GM18951 (cell line): Measurements from ENCODE around the gene BIRC5.

ENCODE experiments used
- POLR2A ChIP-seq: IDR thresholded peaks from 4 replicates; pipeline ENCODE4 v1.6.1; 2011; ENCODE audit warnings: mild to moderate bottlenecking; ENCODE audit not compliant: insufficient read length, insufficient read depth; ENCODE audit errors: extremely low read depth
- in situ Hi-C: fragments of 300-500 bp; cut with MboI; formaldehyde crosslinking; loops from one replicate; pipeline ENCODE4 v1.12.0; 2022; ENCODE audit warnings: low sequenced_read_pairs, mixed read lengths, inconsistent platforms; ENCODE audit not compliant: unreplicated experiment

The BIRC5 gene

DNA sequence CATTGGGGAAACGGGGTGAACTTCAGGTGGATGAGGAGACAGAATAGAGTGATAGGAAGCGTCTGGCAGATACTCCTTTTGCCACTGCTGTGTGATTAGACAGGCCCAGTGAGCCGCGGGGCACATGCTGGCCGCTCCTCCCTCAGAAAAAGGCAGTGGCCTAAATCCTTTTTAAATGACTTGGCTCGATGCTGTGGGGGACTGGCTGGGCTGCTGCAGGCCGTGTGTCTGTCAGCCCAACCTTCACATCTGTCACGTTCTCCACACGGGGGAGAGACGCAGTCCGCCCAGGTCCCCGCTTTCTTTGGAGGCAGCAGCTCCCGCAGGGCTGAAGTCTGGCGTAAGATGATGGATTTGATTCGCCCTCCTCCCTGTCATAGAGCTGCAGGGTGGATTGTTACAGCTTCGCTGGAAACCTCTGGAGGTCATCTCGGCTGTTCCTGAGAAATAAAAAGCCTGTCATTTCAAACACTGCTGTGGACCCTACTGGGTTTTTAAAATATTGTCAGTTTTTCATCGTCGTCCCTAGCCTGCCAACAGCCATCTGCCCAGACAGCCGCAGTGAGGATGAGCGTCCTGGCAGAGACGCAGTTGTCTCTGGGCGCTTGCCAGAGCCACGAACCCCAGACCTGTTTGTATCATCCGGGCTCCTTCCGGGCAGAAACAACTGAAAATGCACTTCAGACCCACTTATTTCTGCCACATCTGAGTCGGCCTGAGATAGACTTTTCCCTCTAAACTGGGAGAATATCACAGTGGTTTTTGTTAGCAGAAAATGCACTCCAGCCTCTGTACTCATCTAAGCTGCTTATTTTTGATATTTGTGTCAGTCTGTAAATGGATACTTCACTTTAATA lies 10.4 kb downstream of the BIRC5 start:
- no peak for TF ChIP-seq POLR2A
- in situ Hi-C loops, result no loop called here

DNA sequence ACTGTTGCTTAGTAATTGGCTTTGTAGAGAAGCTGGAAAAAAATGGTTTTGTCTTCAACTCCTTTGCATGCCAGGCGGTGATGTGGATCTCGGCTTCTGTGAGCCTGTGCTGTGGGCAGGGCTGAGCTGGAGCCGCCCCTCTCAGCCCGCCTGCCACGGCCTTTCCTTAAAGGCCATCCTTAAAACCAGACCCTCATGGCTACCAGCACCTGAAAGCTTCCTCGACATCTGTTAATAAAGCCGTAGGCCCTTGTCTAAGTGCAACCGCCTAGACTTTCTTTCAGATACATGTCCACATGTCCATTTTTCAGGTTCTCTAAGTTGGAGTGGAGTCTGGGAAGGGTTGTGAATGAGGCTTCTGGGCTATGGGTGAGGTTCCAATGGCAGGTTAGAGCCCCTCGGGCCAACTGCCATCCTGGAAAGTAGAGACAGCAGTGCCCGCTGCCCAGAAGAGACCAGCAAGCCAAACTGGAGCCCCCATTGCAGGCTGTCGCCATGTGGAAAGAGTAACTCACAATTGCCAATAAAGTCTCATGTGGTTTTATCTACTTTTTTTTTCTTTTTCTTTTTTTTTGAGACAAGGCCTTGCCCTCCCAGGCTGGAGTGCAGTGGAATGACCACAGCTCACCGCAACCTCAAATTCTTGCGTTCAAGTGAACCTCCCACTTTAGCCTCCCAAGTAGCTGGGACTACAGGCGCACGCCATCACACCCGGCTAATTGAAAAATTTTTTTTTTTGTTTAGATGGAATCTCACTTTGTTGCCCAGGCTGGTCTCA lies 11.2 kb downstream of the BIRC5 start:
- no peak for TF ChIP-seq POLR2A
- in situ Hi-C loops, result no loop called here

- in situ Hi-C loops, result no loop called here
- no peak for TF ChIP-seq POLR2A
Measured at GRCh38 chr17:78226055-78226758, 12.2 kb downstream of the BIRC5 start.

- in situ Hi-C loops, result no loop called here
Measured at GRCh38 chr17:78226759-78227454, 12.9 kb downstream of the BIRC5 start.

GRCh38 chr17:78227455-78227916 lies 13.4 kb downstream of the BIRC5 start:
- no peak for TF ChIP-seq POLR2A
- in situ Hi-C loops, result no loop called here

More at GRCh38 chr17:78226759-78227454, 12.9 kb downstream of the BIRC5 start:
- TF ChIP-seq POLR2A, result no peak

DNA sequence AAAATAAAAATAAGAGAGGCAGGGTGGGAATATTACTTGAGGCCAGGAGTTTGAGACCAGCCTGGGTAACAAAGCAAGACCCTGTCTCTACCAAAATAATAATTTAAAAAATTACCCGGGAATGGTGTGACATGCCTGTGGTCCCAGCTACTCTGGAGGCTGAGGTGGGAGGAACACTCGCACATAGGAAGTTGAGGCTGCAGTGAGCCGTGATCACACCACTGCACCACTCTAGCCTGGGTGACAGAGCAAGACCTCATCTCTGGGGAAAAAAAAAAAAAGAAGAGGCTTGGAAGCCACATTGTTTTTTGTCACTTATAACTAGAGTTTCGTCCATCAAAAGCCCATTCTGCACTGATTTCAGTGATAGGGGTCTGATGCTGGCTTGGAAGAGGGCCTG lies 14.1 kb downstream of the BIRC5 start:
- no peak for TF ChIP-seq POLR2A
- in situ Hi-C loops, result no loop called here

DNA sequence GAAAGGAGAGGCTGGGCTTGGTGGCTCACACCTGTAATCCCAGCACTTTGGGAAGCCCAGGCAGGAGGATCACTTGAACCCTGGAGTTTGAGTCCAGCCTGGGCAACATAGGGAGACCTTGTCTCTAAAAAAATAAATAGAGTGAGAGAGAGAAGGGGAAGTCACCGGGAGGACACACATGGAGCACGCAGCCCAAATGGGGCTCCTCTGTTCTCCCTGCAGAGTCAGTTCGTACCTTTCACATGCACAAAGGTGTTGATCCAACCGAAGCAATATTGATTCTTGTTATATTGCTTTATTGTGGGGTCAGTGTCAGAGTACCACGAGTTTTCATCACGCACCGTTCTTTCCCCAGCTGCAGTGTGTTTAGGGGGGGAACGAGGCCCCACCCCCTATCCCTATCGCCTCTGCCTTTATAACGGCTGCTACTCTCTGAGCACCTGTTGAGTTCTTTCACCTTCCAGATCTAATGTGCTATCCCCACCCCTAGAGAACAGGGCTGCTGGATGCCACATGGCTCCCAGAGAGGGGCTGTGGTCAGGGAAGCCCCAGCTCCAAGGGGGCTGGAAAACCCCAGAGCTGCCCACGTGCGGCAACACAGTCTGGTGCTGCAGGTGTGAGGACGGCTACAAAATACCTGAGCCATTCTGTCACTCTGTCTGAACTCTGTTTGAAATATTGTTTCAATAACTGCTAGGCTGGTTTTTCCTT lies 16.4 kb downstream of the BIRC5 start:
- in situ Hi-C loops, result no loop called here
- no peak for TF ChIP-seq POLR2A

GRCh38 chr17:78230996-78231935 lies 17.2 kb downstream of the BIRC5 start, which contains the start of gene TMEM235:
Gene TMEM235 (plus strand): TSS chr17:78231631. CDS start chr17:78232024, 393 bp downstream.
- TF ChIP-seq POLR2A, result no peak
- in situ Hi-C loops, result no loop called here

- in situ Hi-C loops, result no loop called here
Measured at GRCh38 chr17:78231991-78232858, 18.2 kb downstream of the BIRC5 start.

DNA sequence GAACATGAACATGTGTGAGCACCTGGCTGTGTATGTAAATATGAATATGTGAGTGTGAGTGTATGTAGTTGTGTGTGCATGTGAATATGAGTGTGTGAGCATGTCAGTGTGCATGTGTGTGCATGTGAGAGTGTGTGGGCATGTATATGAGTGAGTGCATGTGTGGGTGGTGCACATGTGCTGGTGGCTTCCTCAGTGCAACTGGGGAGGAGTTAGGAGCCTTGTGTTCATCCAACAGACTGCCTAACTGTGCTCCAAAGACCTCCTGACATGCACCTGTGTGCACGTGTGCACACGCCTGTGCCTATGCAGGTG lies 18.8 kb downstream of the BIRC5 start:
- no peak for TF ChIP-seq POLR2A
- in situ Hi-C loops, result no loop called here

More at GRCh38 chr17:78231991-78232858, 18.2 kb downstream of the BIRC5 start:
- TF ChIP-seq POLR2A, result no peak
